CD14-positive monocyte (primary cell): ENCODE results near the gene PALM. TPM values are rescaled to one million over a fixed set of nuclear protein-coding genes. Genes with fewer than 3 reads are reported as not detected.

Experiments used
- DNase-seq, 3 donors: peaks; one replicate each; pipeline ENCODE4 v3.0.0-alpha.2; 2011 to 2022
- H2AFZ ChIP-seq: 2 replicates; pipeline ENCODE4 v1.6.0; 2012; ENCODE audit warnings: mild to moderate bottlenecking, low read depth, low read length, inconsistent platforms; ENCODE audit not compliant: insufficient read depth, poor library complexity, severe bottlenecking
- H3K27ac ChIP-seq, 2 donors: 1 replicate in 1 of 2; 2 replicates in 1 of 2; pipeline ENCODE4 v1.5.1; 2012 to 2013; ENCODE audit warnings: low read length in 2 of 2, control low read depth in 1 of 2, inconsistent platforms in 1 of 2, low read depth in 1 of 2, mild to moderate bottlenecking in 1 of 2
- H3K27me3 ChIP-seq, 2 donors: one replicate each; pipeline versions ENCODE4 v1.6.0 to v1.6.1; 2011 to 2013; ENCODE audit warnings: low read length in 2 of 2; ENCODE audit not compliant: control insufficient read depth in 2 of 2, insufficient read depth in 2 of 2
- H3K36me3 ChIP-seq, 2 donors: replicated peaks in 1 of 2; 1 replicate in 1 of 2; 2 replicates in 1 of 2; pipeline versions ENCODE4 v1.5.1 to v1.6.1; 2012 to 2013; ENCODE audit warnings: low read length in 2 of 2, control low read depth in 1 of 2, inconsistent platforms in 1 of 2, mild to moderate bottlenecking in 1 of 2; ENCODE audit not compliant: insufficient read depth in 2 of 2, control insufficient read depth in 1 of 2
- H3K4me1 ChIP-seq, 2 donors: 1 replicate in 1 of 2; 2 replicates in 1 of 2; pipeline versions ENCODE4 v1.5.1 to v1.6.1; 2012 to 2013; ENCODE audit warnings: low read length in 2 of 2, control low read depth in 1 of 2, inconsistent platforms in 1 of 2, mild to moderate bottlenecking in 1 of 2, moderate library complexity in 1 of 2; ENCODE audit not compliant: insufficient read depth in 2 of 2, control insufficient read depth in 1 of 2
- H3K4me2 ChIP-seq: replicated peaks from 2 replicates; pipeline ENCODE3; 2012; ENCODE audit warnings: low read length, moderate library complexity, mild to moderate bottlenecking; ENCODE audit not compliant: poor library complexity, severe bottlenecking; ENCODE audit errors: extremely low read depth
- H3K4me3 ChIP-seq, 3 experiments: fragments of 200-600 bp in 1 of 3; sonication (generic) in 1 of 3; replicated peaks in 1 of 3; 1 replicate in 2 of 3; 2 replicates in 1 of 3; pipeline ENCODE4 v1.5.1; 2011 to 2013; ENCODE audit warnings: low read length in 3 of 3, mild to moderate bottlenecking in 3 of 3, control low read depth in 2 of 3, low read depth in 2 of 3, inconsistent platforms in 1 of 3, moderate library complexity in 1 of 3
- H3K79me2 ChIP-seq: 2 replicates; pipeline ENCODE4 v1.6.0; 2012; ENCODE audit warnings: mild to moderate bottlenecking, control low read depth, inconsistent platforms, low read length, moderate library complexity; ENCODE audit not compliant: insufficient read depth
- H3K9ac ChIP-seq: 2 replicates; pipeline ENCODE4 v1.6.0; 2017; ENCODE audit warnings: low read length, mild to moderate bottlenecking; ENCODE audit not compliant: insufficient read depth, poor library complexity, severe bottlenecking
- H3K9me3 ChIP-seq, 2 donors: replicated peaks in 1 of 2; 1 replicate in 1 of 2; 2 replicates in 1 of 2; pipeline versions ENCODE4 v1.5.1 to v1.6.1; 2012 to 2013; ENCODE audit warnings: low read length in 2 of 2, control low read depth in 1 of 2; ENCODE audit not compliant: control insufficient read depth in 1 of 2, insufficient read depth in 1 of 2
- H4K20me1 ChIP-seq: 2 replicates; pipeline ENCODE4 v1.6.0; 2012; ENCODE audit warnings: mild to moderate bottlenecking, low read length, control low read depth, moderate library complexity; ENCODE audit not compliant: insufficient read depth
- H3K27ac Mint-ChIP-seq, 7 donors: one replicate each; pipeline ENCODE4 v1.8.0; 2020; ENCODE audit warnings: mild to moderate bottlenecking in 7 of 7, mixed read lengths in 7 of 7, moderate library complexity in 6 of 7, inconsistent platforms in 2 of 7
- H3K27me3 Mint-ChIP-seq, 3 donors: one replicate each; pipeline ENCODE4 v1.8.0; 2021 to 2022; ENCODE audit warnings: low read depth in 3 of 3, mild to moderate bottlenecking in 3 of 3, mixed read lengths in 3 of 3, moderate library complexity in 3 of 3, inconsistent platforms in 1 of 3
- H3K36me3 Mint-ChIP-seq, 2 donors: one replicate each; pipeline ENCODE4 v1.8.0; 2020; ENCODE audit warnings: mixed read lengths in 2 of 2, inconsistent platforms in 1 of 2, mild to moderate bottlenecking in 1 of 2
- H3K4me1 Mint-ChIP-seq: one replicate; pipeline ENCODE4 v1.8.0; 2020; ENCODE audit warnings: mild to moderate bottlenecking, mixed read lengths
- H3K4me3 Mint-ChIP-seq, 2 donors: one replicate each; pipeline ENCODE4 v1.8.0; 2020; ENCODE audit warnings: mild to moderate bottlenecking in 2 of 2, mixed read lengths in 2 of 2, moderate library complexity in 1 of 2
- H3K9me3 Mint-ChIP-seq, 7 donors: one replicate each; pipeline ENCODE4 v1.8.0; 2020 to 2022; ENCODE audit warnings: mixed read lengths in 7 of 7, mild to moderate bottlenecking in 6 of 7, moderate library complexity in 6 of 7, inconsistent platforms in 2 of 7
- WGBS: methylation state at CpG from one replicate; pipeline ENCODE4 v1.1.5; 2013; ENCODE audit warnings: missing lambda C conversion rate; ENCODE audit not compliant: insufficient coverage; 5-methylcytosine and 5-hydroxymethylcytosine counted together
- intact Hi-C, 2 donors: fragments of 100-400 bp; cut with micrococcal nuclease; formaldehyde crosslinking; loops; one replicate each; pipeline versions ENCODE4 v1.15.0 to v1.15.1; 2023
- polyA plus RNA-seq, 3 donors: library from polyadenylated mRNA; depleted of rRNA in 1 of 3; unstranded in 2 of 3; stranded (reverse) in 1 of 3; fragments of 300-500 nt in 2 of 3; fragments of >200 nt in 1 of 3; fragmentation: Illumina TruSeq in 2 of 3; gene quantifications; 1 replicate in 2 of 3; 2 replicates in 1 of 3; pipeline ENCODE4 v1.2.3, GENCODE V29; 2012 to 2021
- TF ChIP-seq, protein P1 (sequence below): fragments of 200-600 bp; IDR thresholded peaks from one replicate; pipeline ENCODE4 v1.8.0; 2022; ENCODE audit warnings: antibody characterized with exemption, mild to moderate bottlenecking

PALM gene
- polyA plus RNA-seq, 3 donors, result 0.23 TPM; not detected in 2

DNA sequence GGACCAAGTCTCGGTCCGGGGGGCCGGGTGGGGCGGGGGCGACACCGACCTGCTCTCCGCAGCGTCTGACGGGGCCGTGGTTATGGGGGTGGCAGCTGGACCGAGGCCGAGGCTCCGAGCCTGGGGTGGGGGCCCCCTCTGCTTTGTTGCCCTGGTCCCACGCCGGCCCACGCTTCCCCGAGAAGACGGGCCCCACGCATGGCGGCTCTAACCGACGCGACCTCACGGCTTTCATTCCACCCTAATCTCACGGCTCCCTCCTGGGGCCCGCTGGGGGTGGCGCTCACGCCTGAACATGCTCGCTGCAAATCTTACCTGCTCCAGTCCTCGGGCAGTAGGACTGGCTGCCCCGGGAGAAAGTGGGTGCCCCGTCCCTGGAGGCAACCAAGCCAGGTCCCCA, 27.4 kb downstream of the PALM start:
- no peak overlapping the region for H3K4me2 ChIP-seq
- H3K9me3 ChIP-seq, result no peaks in the 10 kb centered on the region
- H4K20me1 ChIP-seq, result no peaks in the 10 kb centered on the region
- Mint-ChIP-seq H3K36me3 (no peaks in the 10 kb centered on the region), H3K27me3 (peaks cover 1 to 6% (median 4%) of the 10 kb centered on the region in 3 donors), H3K4me1 (peaks cover 4% of the 10 kb centered on the region), H3K27ac (no peak overlapping the region), H3K9me3 (peaks cover 0 to 2% (median 0%) of the 10 kb centered on the region in 7 donors), H3K4me3 (no peak overlapping the region)
- WGBS, result 97% methylated on average over 32 of the region's 32 CpGs
- no peak overlapping the region for H3K27ac ChIP-seq
- TF ChIP-seq, protein P1, sequence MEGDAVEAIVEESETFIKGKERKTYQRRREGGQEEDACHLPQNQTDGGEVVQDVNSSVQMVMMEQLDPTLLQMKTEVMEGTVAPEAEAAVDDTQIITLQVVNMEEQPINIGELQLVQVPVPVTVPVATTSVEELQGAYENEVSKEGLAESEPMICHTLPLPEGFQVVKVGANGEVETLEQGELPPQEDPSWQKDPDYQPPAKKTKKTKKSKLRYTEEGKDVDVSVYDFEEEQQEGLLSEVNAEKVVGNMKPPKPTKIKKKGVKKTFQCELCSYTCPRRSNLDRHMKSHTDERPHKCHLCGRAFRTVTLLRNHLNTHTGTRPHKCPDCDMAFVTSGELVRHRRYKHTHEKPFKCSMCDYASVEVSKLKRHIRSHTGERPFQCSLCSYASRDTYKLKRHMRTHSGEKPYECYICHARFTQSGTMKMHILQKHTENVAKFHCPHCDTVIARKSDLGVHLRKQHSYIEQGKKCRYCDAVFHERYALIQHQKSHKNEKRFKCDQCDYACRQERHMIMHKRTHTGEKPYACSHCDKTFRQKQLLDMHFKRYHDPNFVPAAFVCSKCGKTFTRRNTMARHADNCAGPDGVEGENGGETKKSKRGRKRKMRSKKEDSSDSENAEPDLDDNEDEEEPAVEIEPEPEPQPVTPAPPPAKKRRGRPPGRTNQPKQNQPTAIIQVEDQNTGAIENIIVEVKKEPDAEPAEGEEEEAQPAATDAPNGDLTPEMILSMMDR, result no peak
- DNase-seq, result no peak
- no peaks in the 10 kb centered on the region for H3K4me1 ChIP-seq
- H2AFZ ChIP-seq, result no peak overlapping the region
- peak overlapping the region; percentile 8 for H3K9ac ChIP-seq
- intact Hi-C loops, result no loop called here
- H3K4me3 ChIP-seq, result no peak overlapping the region
- H3K79me2 ChIP-seq, result no peaks in the 10 kb centered on the region
- H3K36me3 ChIP-seq, result no peaks in the 10 kb centered on the region
- no peaks in the 10 kb centered on the region for H3K27me3 ChIP-seq

DNA sequence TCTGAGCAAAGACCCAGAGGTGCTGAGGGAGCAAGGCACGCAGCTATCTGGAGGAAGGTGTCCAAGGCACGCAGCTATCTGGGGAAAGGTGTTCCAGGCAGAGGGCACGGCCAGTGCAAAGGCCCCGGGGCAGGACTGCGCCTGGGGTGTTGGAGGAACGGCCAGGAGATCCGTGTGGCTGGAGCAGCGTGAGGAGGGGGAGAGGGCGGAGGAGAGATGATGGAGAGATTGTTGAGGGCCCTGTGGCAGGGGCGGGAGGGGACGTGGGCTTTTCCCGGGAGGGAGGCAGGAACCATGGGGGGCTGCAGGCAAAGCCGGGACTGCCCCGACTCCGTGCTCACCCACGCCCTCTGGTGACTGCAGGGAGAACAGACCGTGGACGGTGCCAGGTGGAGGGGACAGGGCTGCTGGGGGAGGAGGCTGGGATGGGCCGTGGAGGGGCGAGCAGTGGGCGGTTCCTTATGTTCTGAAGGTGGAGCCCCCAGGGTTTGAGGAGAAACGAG, 28.9 kb downstream of the PALM start:
- no peak overlapping the region for H3K27ac ChIP-seq
- H3K36me3 ChIP-seq, result no peaks in the 10 kb centered on the region
- no peaks in the 10 kb centered on the region for H3K27me3 ChIP-seq
- no peak overlapping the region for H3K4me2 ChIP-seq
- H3K9me3 Mint-ChIP-seq, result peaks cover 0 to 2% (median 0%) of the 10 kb centered on the region in 7 donors
- WGBS, result 55% methylated on average over 18 of the region's 22 CpGs
- intact Hi-C loops, result no loop called here
- H3K27ac Mint-ChIP-seq, result no peak overlapping the region
- H3K4me1 ChIP-seq, result no peaks in the 10 kb centered on the region
- H2AFZ ChIP-seq, result no peak overlapping the region
- H3K36me3 Mint-ChIP-seq, result no peaks in the 10 kb centered on the region
- H3K4me1 Mint-ChIP-seq, result peaks cover 4% of the 10 kb centered on the region
- no peak overlapping the region for H3K9ac ChIP-seq
- no peaks in the 10 kb centered on the region for H3K79me2 ChIP-seq
- H4K20me1 ChIP-seq, result no peaks in the 10 kb centered on the region
- no peaks in the 10 kb centered on the region for H3K9me3 ChIP-seq
- peak; percentile 21 to 42 (median 24) for DNase-seq
- no peak overlapping the region for H3K4me3 Mint-ChIP-seq
- peaks cover 1 to 8% (median 4%) of the 10 kb centered on the region in 3 donors for H3K27me3 Mint-ChIP-seq
- H3K4me3 ChIP-seq, result no peak overlapping the region
- TF ChIP-seq, protein P1, result peak; percentile 78
